HCT116 (cell line): ENCODE data around the gene LCLAT1. TPM values are rescaled to one million over a fixed set of nuclear protein-coding genes. Genes with fewer than 3 reads are reported as not detected.

Experiments used
- ATAC-seq: fragments of 200-7000 bp; cut with Tn5 transposase; 2 replicates; pipeline ENCODE4 v1.9.1; 2020; ENCODE audit warnings: mild to moderate bottlenecking, moderate library complexity
- BruUV-seq: library from RNA; stranded (reverse); fragments of 400-500 nt; replicated peaks from 2 replicates; lab custom pipeline; 2021; lab: Mats Ljungman, UMichigan
- CTCF ChIA-PET: fragments of 300-600 bp; sonication (Branson Sonifier 250); formaldehyde crosslinking; loops from one replicate; lab custom pipeline; 2021; ENCODE audit warnings: antibody characterized with exemption; lab: Charles Lee
- POLR2A ChIA-PET: fragments of 300-600, 350-600 bp; sonication (Branson Sonifier 250); formaldehyde crosslinking; loops from one replicate; lab custom pipeline; 2021; ENCODE audit warnings: antibody characterized with exemption; lab: Charles Lee
- RAD21 ChIA-PET, 2 experiments: fragments of 300-600 bp; sonication (Branson Sonifier 250); formaldehyde crosslinking; loops; one replicate each; lab custom pipeline; 2023; ENCODE audit warnings: low total read pairs in 2 of 2; ENCODE audit not compliant: uncharacterized antibody in 2 of 2, unreplicated experiment in 2 of 2, low non-redundant PET in 1 of 2; lab: Charles Lee
- DNase-seq: peaks from one replicate; pipeline ENCODE4 v3.0.0-alpha.2; 2010; ENCODE audit warnings: low read depth, low spot score
- H2AFZ ChIP-seq: fragments of 200-600 bp; shearing (Covaris generic), sonication (generic); 2 replicates; pipeline ENCODE4 v1.6.1; 2017; ENCODE audit warnings: low read depth, mixed run types, mixed read lengths, antibody characterized with exemption, low read length; ENCODE audit not compliant: poor library complexity, severe bottlenecking
- H3K27ac ChIP-seq: 2 replicates; pipeline ENCODE4 v1.5.1; 2012; ENCODE audit warnings: low read depth, low read length
- H3K27me3 ChIP-seq: fragments of 200-600 bp; sonication (generic); 2 replicates; pipeline ENCODE4 v1.6.1; 2016; ENCODE audit warnings: mixed run types, low read length, mixed read lengths; ENCODE audit not compliant: insufficient read depth
- H3K36me3 ChIP-seq, 2 experiments: fragments of 200-500 bp in 1 of 2; fragments of 200-600 bp in 1 of 2; sonication (Bioruptor generic) in 1 of 2; sonication (generic) in 1 of 2; 2 replicates each; pipeline versions ENCODE4 v1.5.1 to v1.6.1; 2014 to 2016; ENCODE audit warnings: low read length in 2 of 2, inconsistent platforms in 1 of 2, mixed read lengths in 1 of 2, mixed run types in 1 of 2; ENCODE audit not compliant: insufficient read depth in 2 of 2, control insufficient read depth in 1 of 2
- H3K4me1 ChIP-seq, 2 experiments: fragments of 200-600 bp in 1 of 2; sonication (generic) in 1 of 2; 2 replicates each; pipeline versions ENCODE4 v1.5.1 to v1.6.1; 2012 to 2017; ENCODE audit warnings: low read length in 2 of 2, inconsistent platforms in 1 of 2, mild to moderate bottlenecking in 1 of 2, mixed read lengths in 1 of 2, mixed run types in 1 of 2, moderate library complexity in 1 of 2; ENCODE audit not compliant: insufficient read depth in 2 of 2, control insufficient read depth in 1 of 2
- H3K4me2 ChIP-seq: fragments of 200-600 bp; sonication (generic); 2 replicates; pipeline ENCODE4 v1.6.1; 2017; ENCODE audit warnings: mixed run types, low read length, mixed read lengths
- H3K4me3 ChIP-seq, 2 experiments: fragments of 200-600 bp in 1 of 2; sonication (generic) in 1 of 2; replicated peaks in 1 of 2; 2 replicates each; pipeline ENCODE4 v1.5.1; 2011 to 2016; ENCODE audit warnings: low read length in 2 of 2, control low read depth in 1 of 2, low read depth in 1 of 2, mild to moderate bottlenecking in 1 of 2, mixed read lengths in 1 of 2, mixed run types in 1 of 2
- H3K79me2 ChIP-seq: fragments of 200-600 bp; sonication (generic); 2 replicates; pipeline ENCODE4 v1.6.1; 2017; ENCODE audit warnings: mild to moderate bottlenecking, mixed run types, low read length, moderate library complexity, mixed read lengths; ENCODE audit not compliant: insufficient read depth
- H3K9ac ChIP-seq: fragments of 200-600 bp; sonication (generic); 2 replicates; pipeline ENCODE4 v1.6.1; 2016; ENCODE audit warnings: low read length, mixed read lengths
- H3K9me2 ChIP-seq: fragments of 200-600 bp; sonication (generic), shearing (Covaris generic); 2 replicates; pipeline ENCODE4 v1.6.1; 2017; ENCODE audit warnings: mixed run types, mild to moderate bottlenecking, moderate library complexity; ENCODE audit not compliant: insufficient read depth
- H3K9me3 ChIP-seq, 2 experiments: fragments of 200-500 bp in 1 of 2; fragments of 200-600 bp in 1 of 2; sonication (Bioruptor generic) in 1 of 2; sonication (generic) in 1 of 2; 2 replicates each; pipeline ENCODE4 v1.6.1; 2014 to 2017; ENCODE audit warnings: low read length in 2 of 2, mixed read lengths in 2 of 2, inconsistent platforms in 1 of 2, low read depth in 1 of 2, mild to moderate bottlenecking in 1 of 2, mixed run types in 1 of 2, moderate library complexity in 1 of 2; ENCODE audit not compliant: control insufficient read depth in 1 of 2, insufficient read depth in 1 of 2
- H4K20me1 ChIP-seq: fragments of 200-600 bp; sonication (generic), shearing (Covaris generic); 2 replicates; pipeline ENCODE4 v1.6.1; 2017; ENCODE audit warnings: mixed run types, mild to moderate bottlenecking, moderate library complexity; ENCODE audit not compliant: insufficient read depth
- CBX3 ChIP-seq: IDR thresholded peaks from 2 replicates; pipeline ENCODE4 v1.6.1; 2012; ENCODE audit warnings: low read depth
- CEBPB ChIP-seq: IDR thresholded peaks from 2 replicates; pipeline ENCODE4 v1.6.1; 2012; ENCODE audit warnings: low read depth
- EGR1 ChIP-seq: IDR thresholded peaks from 2 replicates; pipeline ENCODE4 v1.6.1; 2012; ENCODE audit warnings: low read depth
- ELF1 ChIP-seq: IDR thresholded peaks from 2 replicates; pipeline ENCODE4 v1.6.1; 2012; ENCODE audit warnings: low read depth, borderline replicate concordance
- EZH2 ChIP-seq: fragments of 200-600 bp; sonication (generic); IDR thresholded peaks from 2 replicates; pipeline ENCODE4 v1.6.1; 2017; ENCODE audit warnings: antibody characterized with exemption, mixed run types
- EZH2phosphoT487 ChIP-seq: fragments of 200-600 bp; IDR thresholded peaks from 2 replicates; pipeline ENCODE4 v1.6.1; 2018; ENCODE audit warnings: antibody characterized with exemption, borderline replicate concordance
- JUND ChIP-seq: IDR thresholded peaks from 2 replicates; pipeline ENCODE4 v1.6.1; 2012
- POLR2A ChIP-seq: IDR thresholded peaks from 2 replicates; pipeline ENCODE4 v1.7.0; 2011; ENCODE audit warnings: borderline replicate concordance; ENCODE audit not compliant: insufficient read depth, insufficient read length; ENCODE audit errors: extremely low read depth
- POLR2AphosphoS5 ChIP-seq: IDR thresholded peaks from 2 replicates; pipeline ENCODE4 v1.6.1; 2011; ENCODE audit warnings: mild to moderate bottlenecking, low read depth, low read length, moderate library complexity
- RAD21 ChIP-seq: IDR thresholded peaks from 2 replicates; pipeline ENCODE4 v1.6.1; 2012; ENCODE audit warnings: low read depth, mild to moderate bottlenecking
- SP1 ChIP-seq: IDR thresholded peaks from 2 replicates; pipeline ENCODE4 v1.6.1; 2012; ENCODE audit warnings: low read depth
- TCF7L2 ChIP-seq: IDR thresholded peaks from 2 replicates; pipeline ENCODE4 v1.7.0; 2011; ENCODE audit warnings: borderline replicate concordance, inconsistent platforms; ENCODE audit not compliant: insufficient read depth, insufficient read length; ENCODE audit errors: extremely low read depth
- YY1 ChIP-seq: IDR thresholded peaks from 2 replicates; pipeline ENCODE4 v1.6.1; 2011; ENCODE audit warnings: low read length, low read depth, moderate library complexity, mild to moderate bottlenecking; ENCODE audit not compliant: insufficient replicate concordance; ENCODE audit errors: extremely low read depth
- ZFX ChIP-seq: fragments of 450-650 bp; IDR thresholded peaks from 2 replicates; pipeline ENCODE4 v1.6.1; 2017
- ZNF274 ChIP-seq: fragments of 200-500 bp; sonication (Bioruptor generic); IDR thresholded peaks from 2 replicates; pipeline ENCODE4 v1.6.1; 2014; ENCODE audit warnings: mild to moderate bottlenecking, low read depth, low read length, inconsistent platforms
- intact Hi-C: fragments of 100-400 bp; cut with micrococcal nuclease; formaldehyde crosslinking; loops from 2 replicates; pipeline ENCODE4 v1.10.0; 2022
- total RNA-seq: library from RNA; stranded (reverse); gene quantifications from one replicate; pipeline ENCODE4 v1.2.1, GENCODE V29; 2021; ENCODE audit not compliant: unreplicated experiment
- TF ChIP-seq, protein P1 (sequence below): IDR thresholded peaks from 2 replicates; pipeline ENCODE4 v1.6.1; 2012
- TF ChIP-seq, protein P2 (sequence below): IDR thresholded peaks from 2 replicates; pipeline ENCODE4 v1.6.1; 2011; ENCODE audit warnings: mild to moderate bottlenecking, low read length, moderate library complexity; ENCODE audit not compliant: insufficient replicate concordance; ENCODE audit errors: extremely low read depth

Gene LCLAT1
- total RNA-seq, 1 experiment from 2014 or later, result 36.2 TPM

DNA sequence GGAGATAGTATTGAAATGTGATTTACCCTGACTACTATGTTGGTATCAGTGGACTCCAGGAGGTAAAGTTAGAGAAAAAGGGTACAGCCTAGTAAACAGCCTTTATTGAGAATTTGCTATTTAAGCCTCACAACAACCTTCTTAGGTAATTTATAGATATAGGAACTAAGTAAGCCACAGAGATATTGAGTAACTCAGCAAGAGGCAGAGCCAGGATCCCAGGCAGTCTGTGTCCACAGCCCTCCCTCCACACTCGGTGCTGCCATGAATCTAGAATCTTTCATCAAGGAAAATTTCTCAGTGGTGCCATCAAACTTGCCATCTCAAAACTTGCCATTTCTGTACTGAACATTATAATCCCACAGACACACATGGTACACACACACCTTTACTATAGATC lies 189.3 kb downstream of the LCLAT1 start:
- no peaks in the 10 kb centered on the region for H3K36me3 ChIP-seq
- H3K9me2 ChIP-seq, result no peaks in the 10 kb centered on the region
- no peak overlapping the region for H3K4me3 ChIP-seq
- intact Hi-C loops, result no loop called here
- H3K4me1 ChIP-seq, result no peaks in the 10 kb centered on the region
- H2AFZ ChIP-seq, result no peak overlapping the region
- no peak overlapping the region for H3K9ac ChIP-seq
- no peak for ATAC-seq
- H3K27me3 ChIP-seq, result no peaks in the 10 kb centered on the region
- ChIA-PET CTCF (no interaction called here), POLR2A (no interaction called here), RAD21 (no interaction called here)
- H3K9me3 ChIP-seq, result no peaks in the 10 kb centered on the region
- H4K20me1 ChIP-seq, result no peaks in the 10 kb centered on the region
- no TSS peak for BruUV-seq
- no peak overlapping the region for H3K27ac ChIP-seq
- H3K4me2 ChIP-seq, result no peak overlapping the region
- DNase-seq, result no peak
- TF ChIP-seq JUND, result no peak
- TF ChIP-seq POLR2A, result no peak
- TF ChIP-seq SP1, result no peak
- no peak for TF ChIP-seq EZH2
- no peak for TF ChIP-seq EZH2phosphoT487
- TF ChIP-seq RAD21, result no peak
- TF ChIP-seq CEBPB, result no peak
- TF ChIP-seq EGR1, result no peak
- TF ChIP-seq, protein P1, sequence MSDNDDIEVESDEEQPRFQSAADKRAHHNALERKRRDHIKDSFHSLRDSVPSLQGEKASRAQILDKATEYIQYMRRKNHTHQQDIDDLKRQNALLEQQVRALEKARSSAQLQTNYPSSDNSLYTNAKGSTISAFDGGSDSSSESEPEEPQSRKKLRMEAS, result no peak
- TF ChIP-seq ZNF274, result no peak
- TF ChIP-seq, protein P2, sequence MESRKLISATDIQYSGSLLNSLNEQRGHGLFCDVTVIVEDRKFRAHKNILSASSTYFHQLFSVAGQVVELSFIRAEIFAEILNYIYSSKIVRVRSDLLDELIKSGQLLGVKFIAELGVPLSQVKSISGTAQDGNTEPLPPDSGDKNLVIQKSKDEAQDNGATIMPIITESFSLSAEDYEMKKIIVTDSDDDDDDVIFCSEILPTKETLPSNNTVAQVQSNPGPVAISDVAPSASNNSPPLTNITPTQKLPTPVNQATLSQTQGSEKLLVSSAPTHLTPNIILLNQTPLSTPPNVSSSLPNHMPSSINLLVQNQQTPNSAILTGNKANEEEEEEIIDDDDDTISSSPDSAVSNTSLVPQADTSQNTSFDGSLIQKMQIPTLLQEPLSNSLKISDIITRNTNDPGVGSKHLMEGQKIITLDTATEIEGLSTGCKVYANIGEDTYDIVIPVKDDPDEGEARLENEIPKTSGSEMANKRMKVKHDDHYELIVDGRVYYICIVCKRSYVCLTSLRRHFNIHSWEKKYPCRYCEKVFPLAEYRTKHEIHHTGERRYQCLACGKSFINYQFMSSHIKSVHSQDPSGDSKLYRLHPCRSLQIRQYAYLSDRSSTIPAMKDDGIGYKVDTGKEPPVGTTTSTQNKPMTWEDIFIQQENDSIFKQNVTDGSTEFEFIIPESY, result no peak
- TF ChIP-seq YY1, result no peak
- TF ChIP-seq POLR2AphosphoS5, result no peak
- no peak for TF ChIP-seq TCF7L2
- TF ChIP-seq ELF1, result no peak
- TF ChIP-seq ZFX, result no peak
- no peak for TF ChIP-seq CBX3
- no peaks in the 10 kb centered on the region for H3K79me2 ChIP-seq
